ENCODE measurements around the gene NEUROD1.

DNA sequence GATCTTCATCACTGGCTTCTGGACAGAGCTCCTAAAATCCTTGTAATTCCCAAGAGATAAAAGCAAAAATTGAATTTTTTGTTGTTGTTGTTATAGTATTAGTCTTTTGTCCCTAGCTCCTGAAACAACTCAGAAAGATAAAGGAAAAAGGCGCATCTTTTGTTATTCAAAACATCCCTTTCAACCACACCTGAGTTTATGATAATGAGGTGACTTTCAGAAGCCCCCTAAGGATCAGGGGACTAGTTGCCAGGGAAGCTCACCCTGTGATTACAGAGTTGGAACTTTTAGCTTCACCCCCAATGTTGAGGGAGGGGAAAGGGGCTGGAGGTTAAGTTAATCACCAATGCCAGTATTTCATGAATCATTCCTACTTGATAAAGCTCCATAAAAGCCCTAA is 13.1 kb downstream of the NEUROD1 start:
- TF ChIP-seq, protein P1, sequence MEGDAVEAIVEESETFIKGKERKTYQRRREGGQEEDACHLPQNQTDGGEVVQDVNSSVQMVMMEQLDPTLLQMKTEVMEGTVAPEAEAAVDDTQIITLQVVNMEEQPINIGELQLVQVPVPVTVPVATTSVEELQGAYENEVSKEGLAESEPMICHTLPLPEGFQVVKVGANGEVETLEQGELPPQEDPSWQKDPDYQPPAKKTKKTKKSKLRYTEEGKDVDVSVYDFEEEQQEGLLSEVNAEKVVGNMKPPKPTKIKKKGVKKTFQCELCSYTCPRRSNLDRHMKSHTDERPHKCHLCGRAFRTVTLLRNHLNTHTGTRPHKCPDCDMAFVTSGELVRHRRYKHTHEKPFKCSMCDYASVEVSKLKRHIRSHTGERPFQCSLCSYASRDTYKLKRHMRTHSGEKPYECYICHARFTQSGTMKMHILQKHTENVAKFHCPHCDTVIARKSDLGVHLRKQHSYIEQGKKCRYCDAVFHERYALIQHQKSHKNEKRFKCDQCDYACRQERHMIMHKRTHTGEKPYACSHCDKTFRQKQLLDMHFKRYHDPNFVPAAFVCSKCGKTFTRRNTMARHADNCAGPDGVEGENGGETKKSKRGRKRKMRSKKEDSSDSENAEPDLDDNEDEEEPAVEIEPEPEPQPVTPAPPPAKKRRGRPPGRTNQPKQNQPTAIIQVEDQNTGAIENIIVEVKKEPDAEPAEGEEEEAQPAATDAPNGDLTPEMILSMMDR (IDR thresholded peaks at IDR 0.05) = no peak
- TF ChIP-seq EP300 (IDR thresholded peaks at IDR 0.05) (no peak), POLR2AphosphoS5 (IDR thresholded peaks at IDR 0.05) (no peak), POLR2A (IDR thresholded peaks at IDR 0.05) (no peak)
